Suppressor macrophage (primary cell): ENCODE data around the gene CDC37.

Experiments used
- DNase-seq, 4 experiments: peaks; one replicate each; pipeline ENCODE4 v3.0.0-alpha.2; 2020 to 2022
- total RNA-seq, 17 experiments: gene quantifications; one replicate each; lab custom pipeline; 2026; ENCODE audit warnings: mixed read lengths in 6 of 17, inconsistent platforms in 3 of 17; lab: John Stamatoyannopoulos, UW

CDC37 gene
- 103 to 249 (median 162) reads per million in 17 experiments for total RNA-seq

- peak; percentile 98 to 99 (median 98) for DNase-seq
These were observed at the start of gene CDC37 for GRCh38 chr19:10403137-10404021. Gene CDC37, minus strand, starts transcription at chr19:10403542. Its CDS starts 63 bp downstream, at chr19:10403479.

GRCh38 chr19:10450853-10451609, 47.7 kb upstream of the CDC37 start:
- DNase-seq, result no peak

- no peak for DNase-seq
These were observed 47.0 kb upstream of the CDC37 start for GRCh38 chr19:10450191-10450852.

- DNase-seq, result no peak
These were observed 45.7 kb upstream of the CDC37 start for GRCh38 chr19:10449037-10449436.

- no peak for DNase-seq
These were observed 39.4 kb upstream of the CDC37 start for GRCh38 chr19:10442698-10443097.

- no peak for DNase-seq
These were observed 36.2 kb upstream of the CDC37 start for GRCh38 chr19:10439588-10439987.

- no peak for DNase-seq
These were observed 29.8 kb upstream of the CDC37 start for GRCh38 chr19:10433131-10433536.

GRCh38 chr19:10432736-10433130, 29.4 kb upstream of the CDC37 start:
- no peak for DNase-seq

GRCh38 chr19:10431943-10432735, 28.8 kb upstream of the CDC37 start:
- DNase-seq, result peak; percentile 69 to 88 (median 80)

- peak; percentile 76 to 90 (median 84) for DNase-seq
These were observed 28.1 kb upstream of the CDC37 start for GRCh38 chr19:10431254-10431942.

GRCh38 chr19:10430505-10431253, 27.3 kb upstream of the CDC37 start:
- DNase-seq, result peak; percentile 67 to 91 (median 80)

GRCh38 chr19:10428996-10429381, 25.6 kb upstream of the CDC37 start:
- no peak for DNase-seq

- no peak for DNase-seq
These were observed 23.8 kb upstream of the CDC37 start for GRCh38 chr19:10427169-10427568.

GRCh38 chr19:10424011-10424637, 20.8 kb upstream of the CDC37 start:
- DNase-seq, result peak; percentile 81 to 91 (median 86)

- no peak for DNase-seq
These were observed 19.5 kb upstream of the CDC37 start for GRCh38 chr19:10422846-10423245.

- DNase-seq, result peak in 2 of 4 experiments; percentile 67 to 85
These were observed 18.7 kb upstream of the CDC37 start for GRCh38 chr19:10422046-10422461.

- peak in 2 of 4 experiments; percentile 69 to 72 for DNase-seq
These were observed 18.1 kb upstream of the CDC37 start for GRCh38 chr19:10421240-10422045.

GRCh38 chr19:10420444-10421239, 17.3 kb upstream of the CDC37 start, which contains the start of gene PDE4A:
Gene PDE4A, plus strand, starts transcription at chr19:10420538. Its CDS starts 227 bp downstream, at chr19:10420765.
- DNase-seq, result peak; percentile 66 to 88 (median 74)
